HG03280 (cell line): Measurements from ENCODE around the gene LAMA5.

Source experiments
- ATAC-seq: cut with Tn5 transposase; IDR thresholded peaks from one replicate; pipeline ENCODE4 v1.9.1; 2021; ENCODE audit warnings: mild to moderate bottlenecking, moderate library complexity; ENCODE audit not compliant: unreplicated experiment

The LAMA5 gene

DNA sequence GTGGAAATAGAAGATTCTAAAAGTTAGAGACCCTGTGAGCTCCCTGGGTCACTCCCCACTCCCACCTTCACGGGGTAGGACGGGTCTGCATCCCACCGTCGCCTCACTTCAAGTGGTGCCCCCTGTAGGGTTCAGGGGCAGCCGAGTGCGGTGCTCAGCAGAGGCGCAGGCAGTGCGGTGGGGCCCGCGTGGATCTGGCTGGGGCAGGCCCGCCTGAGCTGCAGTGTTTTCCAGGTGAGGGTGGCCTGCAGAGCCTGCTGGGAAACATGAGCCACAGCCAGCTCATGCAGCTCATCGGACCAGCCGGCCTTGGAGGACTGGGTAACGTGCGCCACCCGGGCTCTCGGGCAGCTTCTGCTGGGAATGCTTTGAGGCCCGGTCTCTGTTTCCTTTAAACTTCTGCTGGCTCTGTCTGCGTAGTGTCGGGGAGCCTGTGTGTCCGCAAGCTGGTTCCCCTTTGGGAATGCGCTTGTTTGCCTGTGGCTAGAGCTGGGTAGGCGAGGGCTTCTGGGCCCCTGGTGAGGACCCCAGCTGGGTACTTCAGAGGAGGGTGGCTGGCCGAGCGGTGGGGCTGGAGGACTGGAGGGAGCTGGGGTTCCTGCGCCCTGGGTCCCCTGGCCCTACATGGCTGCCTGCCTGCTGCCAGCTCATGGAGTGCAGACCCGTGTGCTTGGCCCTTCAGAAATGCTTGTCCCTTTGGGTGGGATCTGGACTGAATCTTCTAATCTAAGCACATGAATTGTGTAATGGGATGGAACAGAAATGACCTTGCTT, 60.5 kb downstream of the LAMA5 start:
- ATAC-seq: no peak

DNA sequence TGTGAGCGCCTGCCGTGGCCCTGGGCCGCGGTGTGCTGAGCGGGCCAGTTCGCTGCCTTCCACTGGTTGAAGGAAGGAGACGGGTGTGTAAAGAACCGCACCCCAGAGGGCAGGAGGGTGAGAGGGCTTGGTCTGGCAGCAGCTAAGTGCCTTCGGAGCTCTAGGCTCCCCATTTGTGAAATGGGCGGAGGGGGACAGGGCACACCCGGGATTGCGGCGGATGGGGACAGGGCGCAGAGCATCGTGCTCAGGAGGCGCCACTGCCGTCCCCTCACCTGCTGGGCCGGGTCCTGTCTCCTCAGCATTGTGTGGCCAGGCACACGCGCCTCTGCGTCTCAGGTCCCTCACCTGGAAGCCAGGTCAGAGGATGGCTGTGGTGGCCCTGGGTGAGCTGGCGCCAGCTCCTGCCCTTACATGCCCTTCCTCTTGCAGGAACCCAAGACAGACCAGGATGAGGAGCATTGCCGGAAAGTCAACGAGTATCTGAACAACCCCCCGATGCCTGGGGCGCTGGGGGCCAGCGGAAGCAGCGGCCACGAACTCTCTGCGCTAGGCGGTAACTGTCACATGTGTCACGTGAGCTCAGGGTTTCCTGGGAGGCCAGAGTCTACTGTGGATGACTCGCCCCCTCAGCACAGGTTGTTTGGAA, 61.2 kb downstream of the LAMA5 start:
- no peak for ATAC-seq

DNA sequence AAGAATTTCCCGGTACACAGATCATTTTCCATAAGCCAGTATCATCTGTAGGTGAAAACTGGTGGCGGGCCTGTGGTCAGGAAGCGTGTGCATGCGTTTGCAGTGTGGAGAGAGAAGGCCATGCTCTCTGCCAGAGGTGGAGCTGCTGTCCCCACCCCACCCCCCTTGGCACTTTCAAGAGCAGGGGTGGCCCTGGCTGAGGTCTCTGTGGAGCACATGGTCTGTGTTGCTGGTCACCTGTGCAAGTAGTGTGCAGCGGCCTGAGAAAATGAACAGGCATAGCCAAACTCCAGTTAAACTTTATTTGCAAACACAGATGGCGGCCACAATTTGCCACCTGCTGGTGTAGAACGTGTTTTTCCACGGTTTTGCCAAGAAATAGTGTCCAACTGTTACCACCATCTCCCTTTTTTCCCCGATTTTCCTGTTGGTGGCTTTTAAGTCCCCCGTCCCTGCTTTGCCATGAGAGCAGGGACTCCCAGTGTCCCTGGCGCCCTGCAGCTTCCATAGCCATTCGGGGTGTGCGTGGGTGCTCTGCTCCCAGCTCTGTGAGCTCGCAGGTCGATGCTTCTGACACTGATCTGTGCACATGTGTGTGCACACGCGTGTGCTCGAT, 61.9 kb downstream of the LAMA5 start:
- no peak for ATAC-seq

DNA sequence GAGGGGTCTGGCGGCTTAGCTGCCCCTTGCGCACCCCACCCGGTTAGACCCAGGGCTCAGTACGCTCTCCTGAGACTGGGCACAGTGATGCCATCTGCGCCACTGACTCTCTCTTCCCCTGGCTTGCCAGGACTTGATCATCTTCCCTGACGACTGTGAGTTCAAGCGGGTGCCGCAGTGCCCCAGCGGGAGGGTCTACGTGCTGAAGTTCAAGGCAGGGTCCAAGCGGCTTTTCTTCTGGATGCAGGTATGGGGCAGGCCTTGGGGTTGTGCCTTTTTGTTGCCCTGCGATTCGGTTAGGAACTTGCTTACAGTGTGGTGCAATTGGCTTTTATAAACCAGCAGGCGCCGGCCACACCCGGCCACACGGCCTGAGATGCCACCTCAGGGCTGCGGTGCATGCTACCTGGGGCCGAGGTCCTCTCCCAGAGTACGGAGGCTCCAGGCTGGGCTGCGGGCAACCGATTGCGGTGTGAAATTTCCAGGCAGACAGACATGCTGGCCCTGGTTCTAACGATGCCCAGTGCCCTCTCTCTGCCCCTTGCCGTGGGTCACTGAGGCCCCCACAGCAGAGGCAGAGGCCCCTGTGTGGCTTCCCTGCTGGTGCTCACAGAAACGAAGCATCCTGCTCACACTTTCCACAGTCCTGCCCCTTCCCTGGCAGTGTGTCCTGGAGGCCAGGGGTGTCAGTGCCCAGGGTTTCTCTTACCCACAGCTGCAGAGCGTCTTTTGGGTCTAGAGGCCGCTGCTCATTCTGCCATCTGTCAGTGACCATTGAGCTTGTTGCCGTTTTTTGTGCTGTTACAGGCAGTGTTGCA, 62.6 kb downstream of the LAMA5 start:
- ATAC-seq: no peak

DNA sequence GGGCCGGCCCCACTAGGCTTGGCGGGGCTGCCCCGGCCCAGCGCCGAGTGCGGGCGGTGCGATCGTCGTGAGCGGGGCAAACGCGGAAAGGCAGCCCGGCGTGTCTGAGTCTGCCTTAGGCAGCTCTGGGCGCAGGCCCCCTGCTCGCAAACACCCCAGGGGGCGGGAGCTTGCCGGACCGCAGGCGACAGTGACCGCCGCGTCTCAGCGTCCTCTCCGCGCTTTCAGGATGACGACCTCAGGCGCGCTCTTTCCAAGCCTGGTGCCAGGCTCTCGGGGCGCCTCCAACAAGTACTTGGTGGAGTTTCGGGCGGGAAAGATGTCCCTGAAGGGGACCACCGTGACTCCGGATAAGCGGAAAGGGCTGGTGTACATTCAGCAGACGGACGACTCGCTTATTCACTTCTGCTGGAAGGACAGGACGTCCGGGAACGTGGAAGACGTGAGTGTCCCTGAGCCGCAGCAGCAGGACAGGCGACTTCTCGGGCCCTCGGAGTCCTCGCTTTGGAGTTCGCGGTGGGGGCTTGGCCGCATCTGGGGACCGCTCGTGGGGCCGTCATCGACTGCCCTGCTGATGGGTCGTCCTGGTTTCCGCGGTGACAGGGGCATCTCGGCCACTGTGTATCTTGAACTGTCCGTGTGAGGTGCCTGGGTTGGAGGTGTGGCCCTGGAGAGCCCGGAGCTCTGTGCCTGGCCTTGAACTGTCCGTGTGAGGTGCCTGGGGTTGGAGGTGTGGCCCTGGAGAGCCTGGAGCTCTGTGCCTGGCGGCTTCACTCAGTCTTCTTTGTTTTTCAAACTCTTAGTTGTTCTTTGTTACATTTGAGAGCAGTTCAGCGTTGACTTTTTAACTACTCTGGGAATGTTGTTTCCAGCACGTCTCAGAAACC, 63.5 kb downstream of the LAMA5 start:
- peak; percentile 2 for ATAC-seq

DNA sequence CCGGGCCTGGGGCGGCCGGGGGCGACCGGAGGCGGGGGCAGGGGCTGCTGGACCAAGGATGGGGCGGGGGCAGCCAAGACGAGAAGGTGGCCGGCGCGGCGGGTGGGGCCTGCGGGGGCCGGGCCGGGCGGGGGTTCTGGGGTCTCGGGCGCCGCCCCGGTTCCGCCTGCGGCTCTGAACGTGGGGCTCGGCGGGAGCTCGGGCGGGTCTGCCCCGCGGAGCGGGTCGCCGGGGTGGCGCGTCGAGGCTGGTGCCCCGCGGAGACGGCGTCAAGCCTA, 64.1 kb downstream of the LAMA5 start:
- no peak for ATAC-seq

DNA sequence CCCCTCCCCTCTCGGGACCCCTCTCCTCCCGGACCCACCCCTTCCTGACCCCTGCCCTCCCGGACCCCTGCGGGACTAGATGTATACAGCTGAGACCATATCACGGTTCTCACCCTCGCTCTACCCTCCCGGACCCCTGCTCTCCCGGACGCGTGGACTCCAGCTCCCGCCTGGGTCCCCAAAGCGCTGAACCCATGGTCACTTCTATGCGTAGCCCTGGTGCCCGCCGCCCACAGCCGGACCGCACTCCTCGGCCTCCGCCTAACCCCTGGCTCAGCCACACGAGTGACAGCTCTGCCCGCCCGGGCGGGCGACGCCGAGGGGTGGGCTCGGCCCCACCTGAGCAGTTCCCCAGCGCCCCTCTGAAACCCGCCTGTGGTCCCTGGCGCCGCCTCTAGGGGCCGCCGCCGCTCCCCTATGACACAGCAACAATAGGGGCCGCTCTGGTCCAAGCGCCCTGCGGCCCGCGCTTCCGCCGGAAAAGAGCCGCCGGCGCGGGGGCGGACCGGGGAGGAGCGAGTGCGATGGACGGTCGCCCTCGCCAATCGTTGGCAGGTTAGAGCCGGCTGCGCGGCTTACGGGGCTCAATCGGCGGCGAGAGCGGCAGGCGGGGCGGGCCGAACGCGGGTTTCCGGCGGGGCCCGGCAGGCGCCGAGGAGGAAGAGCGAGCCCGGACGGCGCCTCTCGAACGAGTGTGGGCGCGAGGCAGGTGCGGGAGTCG, 64.6 kb downstream of the LAMA5 start, which contains the start of gene ADRM1:
Gene ADRM1, plus strand, starts transcription at position 657 of the 721 bp plus-strand sequence. CDS start 572 bp downstream, outside the sequence.
- peak; percentile 86 for ATAC-seq

DNA sequence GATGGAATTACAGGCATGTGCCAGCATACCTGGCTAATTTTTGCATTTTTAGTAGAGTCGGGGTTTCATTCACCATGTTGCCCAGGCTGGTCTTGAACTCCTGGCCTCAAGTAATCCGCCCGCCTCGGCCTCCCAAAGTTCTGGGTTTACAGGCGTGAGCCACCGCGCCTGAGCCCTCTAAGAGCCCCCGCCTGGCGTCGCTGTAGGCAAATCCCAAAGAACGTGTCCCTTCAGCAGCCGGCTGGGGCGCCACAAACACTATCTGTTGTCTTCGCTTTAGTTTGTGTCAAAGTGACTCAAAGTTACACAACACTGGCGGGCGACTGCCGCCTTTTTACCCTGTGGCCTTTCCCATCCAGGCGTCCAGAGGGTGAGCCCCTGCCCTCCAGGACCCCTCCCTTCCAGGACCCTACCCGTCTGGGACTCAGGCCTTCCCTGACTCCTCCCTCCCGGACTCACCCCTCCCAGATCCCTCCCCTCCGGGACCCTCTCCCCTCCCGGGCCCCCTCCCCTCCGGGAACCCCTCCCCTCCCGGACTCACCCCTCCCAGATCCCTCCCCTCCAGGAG, 65.3 kb downstream of the LAMA5 start:
- peak; percentile 35 for ATAC-seq

DNA sequence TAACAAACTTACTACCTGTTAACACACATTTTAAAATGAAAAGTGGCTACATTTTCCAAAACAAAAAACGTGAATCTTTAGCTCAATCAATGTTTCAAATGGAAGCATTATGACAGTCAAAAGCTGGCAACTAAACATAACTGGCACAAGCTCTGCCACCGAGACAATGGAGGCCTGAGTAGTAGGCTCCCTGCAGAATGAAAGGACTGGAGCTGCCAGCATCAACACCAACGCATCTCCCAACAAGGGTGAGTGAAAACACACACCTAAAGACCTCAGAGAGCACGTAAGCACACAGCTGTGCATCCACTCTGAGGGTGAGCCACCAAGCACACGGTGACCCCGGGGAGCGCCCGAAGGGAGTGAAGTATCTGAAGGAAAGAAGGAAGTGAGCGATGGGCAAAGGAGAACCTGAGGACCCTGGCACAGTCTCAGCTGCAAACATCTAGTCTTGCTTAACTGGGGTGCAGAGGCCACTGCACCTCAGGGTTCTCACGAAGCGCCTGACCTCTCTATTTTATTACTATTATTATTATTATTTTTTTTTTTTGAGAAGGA, 65.9 kb downstream of the LAMA5 start:
- no peak for ATAC-seq

DNA sequence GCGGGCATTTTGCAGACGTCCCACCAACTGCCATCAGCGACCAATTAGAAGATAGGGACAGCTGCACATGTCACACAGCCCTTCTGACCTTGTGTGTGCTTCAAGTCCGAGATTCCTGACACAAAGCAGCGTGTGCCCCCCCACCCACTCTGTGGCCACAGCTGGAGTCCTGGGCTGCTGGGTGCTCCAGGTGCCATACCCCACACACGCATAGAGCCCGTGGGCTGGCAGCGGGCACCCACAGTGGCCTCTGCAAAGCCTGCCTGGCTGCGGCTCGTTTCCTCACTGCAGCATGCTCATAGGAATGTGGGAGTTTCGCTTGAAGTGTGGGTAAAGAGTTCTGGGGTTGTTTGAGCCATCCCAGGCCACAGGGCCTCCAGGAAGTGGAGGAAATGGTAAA, 66.8 kb downstream of the LAMA5 start:
- no peak for ATAC-seq

DNA sequence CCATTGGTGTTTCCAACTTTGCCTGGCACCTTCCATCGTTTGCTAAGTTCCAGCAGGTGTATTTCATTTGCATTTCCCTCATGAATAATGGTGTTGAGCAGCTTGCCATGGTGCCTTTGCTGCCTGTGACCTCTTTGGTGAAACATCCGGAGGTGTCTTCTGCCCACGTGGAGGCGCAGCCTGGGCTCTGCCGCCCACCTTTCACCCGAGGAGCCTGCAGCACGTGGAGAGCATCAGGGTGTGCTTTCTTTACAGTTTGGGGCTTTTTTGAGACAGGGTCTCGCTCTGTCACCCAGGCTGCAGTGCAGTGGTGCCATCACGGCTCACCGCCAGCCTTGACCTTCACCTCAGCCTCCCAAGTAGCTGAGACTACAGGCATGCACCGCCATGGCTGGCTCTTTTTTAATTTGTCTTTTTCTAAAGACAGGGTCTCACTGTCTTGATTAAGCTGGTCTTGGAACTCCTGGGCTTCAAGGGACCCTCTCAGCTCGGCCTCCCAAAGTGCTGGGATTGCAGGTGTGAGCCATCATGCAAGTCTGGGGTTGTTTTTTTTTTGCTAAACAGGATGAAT, 67.4 kb downstream of the LAMA5 start:
- no peak for ATAC-seq

DNA sequence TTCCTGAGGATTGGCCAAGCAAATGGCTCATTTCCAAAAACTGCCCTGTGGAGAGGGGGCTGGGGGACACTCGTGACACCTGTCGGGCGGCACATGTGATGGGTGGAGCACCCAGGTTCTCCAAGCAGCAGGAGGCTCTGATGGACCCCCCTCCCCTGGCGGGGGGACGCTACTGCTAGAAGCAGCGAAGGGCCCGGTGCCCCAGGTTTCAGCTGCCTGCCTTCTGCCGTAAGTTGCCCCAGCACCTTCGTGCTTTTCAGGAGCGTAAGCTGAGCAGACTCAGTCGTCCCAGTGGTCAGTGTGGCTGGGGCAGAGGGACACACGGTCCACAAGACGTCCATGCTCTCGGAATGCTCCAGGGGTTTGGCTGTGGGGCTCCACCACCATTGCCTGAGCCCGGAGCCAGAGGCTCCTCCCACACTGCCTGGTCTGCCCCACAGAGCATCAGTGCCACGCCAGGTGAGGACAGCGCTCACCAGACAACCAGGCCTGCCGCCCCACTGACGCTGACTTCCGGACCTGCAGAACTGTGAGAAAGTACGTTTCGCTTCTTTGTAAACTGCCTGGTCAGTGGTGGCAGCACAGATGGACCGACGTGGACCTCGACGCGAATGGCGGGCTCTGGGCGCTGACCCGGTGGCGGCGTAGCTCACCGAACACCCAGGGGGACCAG, 68.4 kb downstream of the LAMA5 start:
- no peak for ATAC-seq

DNA sequence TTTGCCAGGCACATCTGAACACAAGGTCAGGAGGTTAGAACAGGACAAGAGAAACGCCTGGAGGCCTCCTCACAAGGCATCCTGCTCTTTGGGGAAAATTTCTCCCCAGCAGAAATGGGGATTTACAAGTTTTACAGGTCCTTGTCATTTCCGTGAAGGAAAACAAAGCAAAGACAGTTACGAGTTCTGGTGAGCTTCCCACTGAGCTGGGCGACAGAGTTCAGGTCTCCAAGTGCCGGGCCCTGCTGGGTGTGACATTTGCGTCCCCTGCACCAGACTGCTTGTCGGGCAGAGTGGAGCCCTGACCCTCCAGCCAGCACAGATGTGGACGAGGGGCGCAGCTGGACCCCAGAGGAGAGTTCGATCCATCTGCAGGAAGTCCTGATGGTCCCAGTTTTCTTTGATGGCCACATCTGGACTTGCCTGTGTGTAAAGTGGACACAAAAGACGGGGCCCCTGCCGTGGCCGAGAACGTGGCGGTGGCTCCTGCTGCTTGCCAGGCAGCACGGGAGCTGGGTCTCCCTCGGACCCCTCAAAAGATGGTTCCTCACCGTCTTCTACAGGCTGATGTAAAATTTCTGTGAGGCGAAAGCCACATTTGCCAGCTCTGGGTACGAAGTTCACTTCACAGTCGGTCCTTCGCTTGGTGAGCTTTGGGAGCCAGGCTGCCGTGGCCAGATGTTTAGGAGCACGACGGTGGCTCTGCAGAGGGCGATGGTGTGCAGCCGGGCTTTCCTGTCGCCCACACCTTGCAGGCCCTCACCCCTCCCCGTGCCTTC, 69.5 kb downstream of the LAMA5 start:
- no peak for ATAC-seq

DNA sequence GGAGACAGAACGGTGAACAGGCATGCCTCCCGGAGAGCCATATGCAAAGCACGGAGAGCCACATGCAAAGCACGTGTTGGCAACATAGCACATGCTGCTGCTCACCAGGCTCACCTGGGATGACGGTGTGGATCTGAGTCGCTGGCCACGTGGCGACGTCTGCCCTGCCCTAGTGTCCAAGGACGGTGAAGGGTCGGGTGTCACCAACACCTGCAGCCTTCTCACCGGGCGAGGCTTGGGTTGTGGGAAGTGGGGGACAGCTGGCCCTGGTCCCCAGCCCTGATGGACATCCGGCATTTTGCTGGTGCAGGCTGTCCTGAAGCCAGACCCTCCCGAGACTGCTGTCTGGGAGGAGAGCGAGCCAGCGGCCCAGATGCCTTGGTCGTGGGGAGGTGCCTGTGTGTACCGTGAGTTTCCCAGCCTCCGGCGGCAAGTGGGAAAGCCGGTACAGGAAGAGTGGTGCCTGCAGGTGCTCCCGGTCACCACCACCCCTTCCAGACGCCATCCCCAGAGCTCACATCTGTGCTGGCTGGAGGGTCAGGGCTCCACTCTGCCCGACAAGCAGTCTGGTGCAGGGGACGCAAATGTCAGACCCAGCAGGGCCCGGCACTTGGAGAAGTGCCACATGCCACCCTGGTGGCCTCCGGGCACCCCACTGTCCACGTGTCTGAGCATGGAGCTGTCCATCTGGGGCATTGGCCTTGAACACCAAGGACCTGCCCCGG, 70.2 kb downstream of the LAMA5 start:
- ATAC-seq: no peak

DNA sequence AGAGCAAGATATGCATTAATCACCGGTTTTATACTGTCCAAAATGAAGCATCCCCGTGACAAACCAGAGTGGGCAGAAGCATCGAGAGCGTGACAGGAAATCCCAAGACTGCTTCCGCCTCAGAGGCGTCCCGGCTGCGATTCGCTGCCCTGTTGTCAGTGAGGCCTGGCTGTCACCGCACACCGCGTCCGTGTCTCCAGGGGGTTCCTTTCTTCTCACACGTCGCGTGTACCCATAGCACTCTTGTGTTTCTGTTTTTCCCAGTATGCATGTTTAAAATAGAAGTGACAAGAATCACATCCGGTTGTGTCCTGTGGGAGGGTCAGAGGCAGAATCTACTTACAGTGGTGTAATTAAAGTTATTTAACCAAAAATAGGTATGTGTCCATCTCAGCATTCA, 72.6 kb downstream of the LAMA5 start:
- ATAC-seq: no peak

DNA sequence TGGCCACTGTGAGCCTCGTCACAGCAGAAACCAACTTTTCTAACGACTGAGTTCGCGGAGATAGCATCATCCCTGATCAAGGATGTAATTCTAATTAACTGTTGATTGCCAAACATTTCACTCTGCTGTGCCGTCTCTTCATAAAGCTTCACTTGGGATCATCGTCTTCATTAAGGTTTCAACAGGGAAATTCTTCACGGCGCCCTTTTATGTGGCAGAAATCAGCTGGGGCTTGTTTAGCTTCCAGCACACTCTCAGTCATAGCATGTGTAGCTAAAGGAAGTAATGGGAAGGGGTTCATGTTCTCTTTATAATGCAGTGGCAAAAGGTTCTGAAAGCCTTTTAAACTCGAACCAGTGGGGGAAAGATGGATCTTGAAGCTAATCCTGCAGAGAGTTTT, 73.2 kb downstream of the LAMA5 start:
- no peak for ATAC-seq
